AG10803 (cell line): ENCODE data around the gene CORO7.

Experiments used
- DNase-seq: peaks from one replicate; pipeline ENCODE4 v3.0.0; 2010; ENCODE audit warnings: low read depth
- H3K4me3 ChIP-seq: 2 replicates; pipeline ENCODE4 v1.5.1; 2011; ENCODE audit warnings: mild to moderate bottlenecking, low read length, control low read depth
- CTCF ChIP-seq: conservative IDR thresholded peaks from 2 replicates; pipeline ENCODE4 v1.5.1; 2011; ENCODE audit warnings: mild to moderate bottlenecking, low read length, control low read depth, inconsistent platforms

Gene CORO7

GRCh38 chr16:4437366-4437765, 21.0 kb upstream of the CORO7 start:
- H3K4me3 ChIP-seq = no peak overlapping the region
- DNase-seq = no peak
- no peak for TF ChIP-seq CTCF

DNA sequence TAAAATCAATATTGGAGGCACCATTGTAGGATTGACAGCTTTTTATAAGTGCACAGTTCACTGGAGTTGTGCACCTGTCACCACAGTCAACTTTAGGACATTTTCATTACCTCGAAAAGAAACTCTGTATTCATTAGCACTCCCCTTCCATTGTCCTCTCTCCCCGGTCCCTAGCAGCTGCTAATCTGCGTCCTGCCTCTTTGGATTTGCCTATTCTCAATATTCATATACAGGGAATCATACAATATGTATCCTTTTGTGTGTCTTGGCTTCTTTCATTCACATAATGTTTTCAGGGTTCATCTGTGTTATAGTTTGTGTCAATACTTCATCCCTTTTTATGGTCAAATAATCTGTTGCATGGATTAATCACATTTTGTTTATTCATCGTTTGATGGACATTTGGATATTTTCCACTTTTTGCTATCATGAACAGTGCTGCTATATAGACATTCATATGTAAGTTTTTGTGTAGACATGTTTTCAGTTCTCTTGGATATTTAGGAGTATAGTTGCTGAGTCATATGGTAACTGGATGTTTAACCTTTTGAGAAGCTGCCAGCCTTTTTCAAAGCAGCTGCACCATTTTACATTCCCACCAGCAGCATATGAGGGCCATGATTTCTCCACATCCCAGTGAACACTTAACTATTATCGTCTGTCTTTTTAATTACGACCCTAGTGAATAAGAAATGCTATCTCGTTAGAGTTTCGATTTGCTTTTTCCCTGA, 19.1 kb upstream of the CORO7 start:
- DNase-seq = peak; percentile 28

DNA sequence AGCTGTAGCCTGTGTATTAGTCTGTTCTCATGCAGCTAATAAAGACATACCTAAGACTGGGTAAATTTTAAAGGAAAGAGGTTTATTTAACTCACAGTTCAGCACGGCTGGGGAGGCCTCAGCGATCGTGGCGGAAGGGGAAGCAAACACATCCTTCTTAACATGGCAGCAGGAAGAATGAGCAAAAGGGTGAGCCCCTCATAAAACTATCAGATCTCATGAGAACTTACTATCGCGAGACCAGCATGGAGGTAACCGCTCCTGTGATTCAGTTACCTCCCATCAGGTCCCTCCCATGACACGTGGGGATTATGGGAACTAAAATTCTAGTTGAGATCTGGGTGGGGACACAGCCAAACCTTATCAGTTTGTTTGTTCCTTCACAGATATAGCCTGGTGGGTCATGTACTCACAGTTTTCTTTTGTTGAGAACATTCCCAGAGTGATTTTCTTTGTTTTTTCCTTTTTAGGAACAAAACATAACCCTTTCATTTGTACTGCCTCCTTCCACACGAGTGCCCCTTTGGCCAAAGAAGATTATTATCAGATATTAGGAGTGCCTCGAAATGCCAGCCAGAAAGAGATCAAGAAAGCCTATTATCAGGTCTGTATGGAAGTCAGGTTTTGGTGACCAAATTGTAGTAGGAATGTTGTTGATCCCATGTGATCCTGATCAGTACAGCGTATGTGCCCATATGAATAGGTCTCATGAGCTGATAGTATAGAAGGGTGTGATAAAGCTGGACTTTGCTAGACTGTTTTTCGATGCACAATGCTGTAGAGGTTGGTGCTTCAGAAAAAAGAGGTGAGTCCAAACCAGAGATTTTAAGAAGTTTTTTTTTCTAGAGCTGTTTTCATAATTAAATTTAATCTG, 17.8 kb upstream of the CORO7 start:
- DNase-seq = no peak
- H3K4me3 ChIP-seq = no peak overlapping the region
- TF ChIP-seq CTCF = no peak

More for the DNA sequence above, 19.1 kb upstream of the CORO7 start:
- no peak overlapping the region for H3K4me3 ChIP-seq
- TF ChIP-seq CTCF = no peak

- DNase-seq = no peak
- H3K4me3 ChIP-seq = no peak overlapping the region
- no peak for TF ChIP-seq CTCF
These were observed 16.8 kb upstream of the CORO7 start for GRCh38 chr16:4433228-4433627.

DNA sequence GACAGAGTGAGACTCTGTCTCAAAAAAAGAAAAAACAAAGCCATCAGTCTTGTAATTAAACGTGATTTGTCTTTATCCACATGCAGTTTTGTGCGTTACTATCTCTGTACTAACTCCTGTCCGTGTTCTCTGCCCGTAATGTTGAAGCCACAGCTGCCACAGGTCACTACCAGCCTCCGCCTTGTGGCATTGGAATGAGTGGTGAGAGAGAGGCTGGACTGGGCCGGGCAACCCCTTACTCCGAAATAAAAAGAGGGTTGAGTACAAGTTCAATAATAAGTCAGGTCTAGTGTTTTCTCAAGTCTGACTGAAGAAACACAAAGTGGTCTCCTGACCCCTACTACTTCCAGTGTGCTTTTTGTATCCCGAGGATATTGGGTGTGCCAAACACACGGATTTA, 14.6 kb upstream of the CORO7 start:
- DNase-seq = no peak
- TF ChIP-seq CTCF = no peak
- no peak overlapping the region for H3K4me3 ChIP-seq

- no peak overlapping the region for H3K4me3 ChIP-seq
- no peak for TF ChIP-seq CTCF
- DNase-seq = no peak
These were observed 12.1 kb upstream of the CORO7 start for GRCh38 chr16:4428500-4428899.
